ENCODE results near the gene TM2D3.
"Not testable (repeated sequence)": the region's sequence is repeated elsewhere in the genome, so short reads cannot be mapped to it uniquely, and the experiment has no call there.

The TM2D3 gene

GRCh38 chr15:101657171-101657570, 5.0 kb upstream of the TM2D3 start:
- DNase-seq (ENCODE audit: low read depth in 3 of 3), result no peak

- not testable (repeated sequence) for DNase-seq (ENCODE audit: low read depth in 3 of 3)
Observed at GRCh38 chr15:101654624-101655337, 2.6 kb upstream of the TM2D3 start.

- no peak for DNase-seq (ENCODE audit: low read depth in 3 of 3)
Observed at GRCh38 chr15:101654171-101654570, 2.0 kb upstream of the TM2D3 start.

GRCh38 chr15:101652786-101653430, 727 bp upstream of the TM2D3 start:
- peak in 1 of 3 experiments; percentile 12 for DNase-seq (ENCODE audit: low read depth in 3 of 3)

GRCh38 chr15:101651554-101652097, 555 bp downstream of the TM2D3 start:
- no peak for DNase-seq (ENCODE audit: low read depth in 3 of 3)

GRCh38 chr15:101650145-101650544, 2.0 kb downstream of the TM2D3 start:
- no peak for DNase-seq (ENCODE audit: low read depth in 3 of 3)

GRCh38 chr15:101648356-101648755, 3.8 kb downstream of the TM2D3 start:
- DNase-seq (ENCODE audit: low read depth in 3 of 3), result no peak

- no peak for DNase-seq (ENCODE audit: low read depth in 3 of 3)
Observed at GRCh38 chr15:101647251-101647650, 4.9 kb downstream of the TM2D3 start.

GRCh38 chr15:101646672-101647071, 5.5 kb downstream of the TM2D3 start:
- no peak for DNase-seq (ENCODE audit: low read depth in 3 of 3)

- no peak for DNase-seq (ENCODE audit: low read depth in 3 of 3)
Observed at GRCh38 chr15:101642361-101642760, 9.8 kb downstream of the TM2D3 start.

- no peak for DNase-seq (ENCODE audit: low read depth in 3 of 3)
Observed at GRCh38 chr15:101641894-101642293, 10.3 kb downstream of the TM2D3 start.

- peak; percentile 44 to 57 (median 50) for DNase-seq (ENCODE audit: low read depth in 3 of 3)
Observed at GRCh38 chr15:101641129-101641764, 10.9 kb downstream of the TM2D3 start.

GRCh38 chr15:101639667-101640066, 12.5 kb downstream of the TM2D3 start:
- no peak for DNase-seq (ENCODE audit: low read depth in 3 of 3)

GRCh38 chr15:101637919-101638318, 14.3 kb downstream of the TM2D3 start:
- no peak for DNase-seq (ENCODE audit: low read depth in 3 of 3)

GRCh38 chr15:101637516-101637915, 14.7 kb downstream of the TM2D3 start:
- DNase-seq (ENCODE audit: low read depth in 3 of 3), result no peak

- no peak for DNase-seq (ENCODE audit: low read depth in 3 of 3)
Observed at GRCh38 chr15:101637038-101637437, 15.1 kb downstream of the TM2D3 start.

- DNase-seq (ENCODE audit: low read depth in 3 of 3), result no peak
Observed at GRCh38 chr15:101635944-101636727, 16.0 kb downstream of the TM2D3 start.

GRCh38 chr15:101633356-101633755, 18.8 kb downstream of the TM2D3 start:
- no peak for DNase-seq (ENCODE audit: low read depth in 3 of 3)

GRCh38 chr15:101626729-101627128, 25.5 kb downstream of the TM2D3 start:
- not testable (repeated sequence) for DNase-seq (ENCODE audit: low read depth in 3 of 3)

GRCh38 chr15:101625980-101626379, 26.2 kb downstream of the TM2D3 start:
- DNase-seq (ENCODE audit: low read depth in 3 of 3), result no peak

- no peak for DNase-seq (ENCODE audit: low read depth in 3 of 3)
Observed at GRCh38 chr15:101625184-101625583, 27.0 kb downstream of the TM2D3 start.
